Neural crest cell (in vitro differentiated cells): ENCODE data around the gene CYP26B1. TPM values are rescaled to one million over a fixed set of nuclear protein-coding genes. Genes with fewer than 3 reads are reported as not detected.

ENCODE experiments used
- DNase-seq: peaks from one replicate; pipeline ENCODE4 v3.0.0; 2021; ENCODE audit warnings: low read depth, mixed read lengths, low spot score
- H3K27ac Mint-ChIP-seq: one replicate; pipeline ENCODE4 v1.8.0; 2021; ENCODE audit warnings: mild to moderate bottlenecking, mixed read lengths; ENCODE audit not compliant: unreplicated experiment
- H3K27me3 Mint-ChIP-seq: 2 replicates; pipeline ENCODE4 v1.8.0; 2021; ENCODE audit warnings: low read depth, mild to moderate bottlenecking, mixed read lengths
- H3K36me3 Mint-ChIP-seq: 2 replicates; pipeline ENCODE4 v1.8.0; 2021; ENCODE audit warnings: low read depth, mild to moderate bottlenecking, mixed read lengths
- H3K4me1 Mint-ChIP-seq: 2 replicates; pipeline ENCODE4 v1.8.0; 2021; ENCODE audit warnings: mixed read lengths
- H3K4me3 Mint-ChIP-seq: one replicate; pipeline ENCODE4 v1.8.0; 2021; ENCODE audit warnings: mild to moderate bottlenecking, mixed read lengths
- H3K9me3 Mint-ChIP-seq: 2 replicates; pipeline ENCODE4 v1.8.0; 2021; ENCODE audit warnings: mixed read lengths
- total RNA-seq: library from RNA; stranded (reverse); gene quantifications from 2 replicates; pipeline ENCODE4 v1.2.1, GENCODE V29; 2021
- TF ChIP-seq, protein P1 (sequence below): fragments of 200-600 bp; sonication (generic); conservative IDR thresholded peaks from 2 replicates; pipeline ENCODE4 v1.5.0; 2021; ENCODE audit warnings: antibody characterized with exemption, mild to moderate bottlenecking

CYP26B1 gene
- total RNA-seq, 1 donor from 2014 or later: 16.4 TPM

DNA sequence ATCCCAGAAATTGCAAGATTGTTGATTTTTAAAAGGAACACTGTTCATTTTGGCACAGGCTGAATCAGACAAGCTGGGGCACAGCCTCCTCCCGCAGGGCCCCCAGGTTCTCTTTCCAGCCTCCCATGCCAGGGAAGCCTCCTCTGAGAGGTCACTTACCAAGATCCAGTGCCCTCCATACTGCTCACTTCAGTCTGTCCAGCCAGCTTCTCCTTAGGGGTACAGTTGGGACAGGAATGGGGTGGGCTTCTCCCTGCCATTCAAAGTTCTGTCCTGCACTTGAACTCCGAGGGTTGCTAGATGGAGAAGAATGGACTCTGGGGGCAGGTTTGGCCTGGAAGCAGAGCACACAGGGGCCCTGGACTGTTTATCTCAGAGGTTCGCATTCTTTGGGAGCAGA lies 7.5 kb upstream of the CYP26B1 start:
- no peaks in the 10 kb centered on the region for H3K36me3 Mint-ChIP-seq
- H3K4me1 Mint-ChIP-seq: peaks cover 32% of the 10 kb centered on the region
- peaks cover 71% of the 10 kb centered on the region for H3K27me3 Mint-ChIP-seq
- TF ChIP-seq, protein P1, sequence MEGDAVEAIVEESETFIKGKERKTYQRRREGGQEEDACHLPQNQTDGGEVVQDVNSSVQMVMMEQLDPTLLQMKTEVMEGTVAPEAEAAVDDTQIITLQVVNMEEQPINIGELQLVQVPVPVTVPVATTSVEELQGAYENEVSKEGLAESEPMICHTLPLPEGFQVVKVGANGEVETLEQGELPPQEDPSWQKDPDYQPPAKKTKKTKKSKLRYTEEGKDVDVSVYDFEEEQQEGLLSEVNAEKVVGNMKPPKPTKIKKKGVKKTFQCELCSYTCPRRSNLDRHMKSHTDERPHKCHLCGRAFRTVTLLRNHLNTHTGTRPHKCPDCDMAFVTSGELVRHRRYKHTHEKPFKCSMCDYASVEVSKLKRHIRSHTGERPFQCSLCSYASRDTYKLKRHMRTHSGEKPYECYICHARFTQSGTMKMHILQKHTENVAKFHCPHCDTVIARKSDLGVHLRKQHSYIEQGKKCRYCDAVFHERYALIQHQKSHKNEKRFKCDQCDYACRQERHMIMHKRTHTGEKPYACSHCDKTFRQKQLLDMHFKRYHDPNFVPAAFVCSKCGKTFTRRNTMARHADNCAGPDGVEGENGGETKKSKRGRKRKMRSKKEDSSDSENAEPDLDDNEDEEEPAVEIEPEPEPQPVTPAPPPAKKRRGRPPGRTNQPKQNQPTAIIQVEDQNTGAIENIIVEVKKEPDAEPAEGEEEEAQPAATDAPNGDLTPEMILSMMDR: no peak
- no peak for DNase-seq
- no peaks in the 10 kb centered on the region for H3K9me3 Mint-ChIP-seq
- no peak overlapping the region for H3K4me3 Mint-ChIP-seq
- H3K27ac Mint-ChIP-seq: peak overlapping the region; percentile 50

DNA sequence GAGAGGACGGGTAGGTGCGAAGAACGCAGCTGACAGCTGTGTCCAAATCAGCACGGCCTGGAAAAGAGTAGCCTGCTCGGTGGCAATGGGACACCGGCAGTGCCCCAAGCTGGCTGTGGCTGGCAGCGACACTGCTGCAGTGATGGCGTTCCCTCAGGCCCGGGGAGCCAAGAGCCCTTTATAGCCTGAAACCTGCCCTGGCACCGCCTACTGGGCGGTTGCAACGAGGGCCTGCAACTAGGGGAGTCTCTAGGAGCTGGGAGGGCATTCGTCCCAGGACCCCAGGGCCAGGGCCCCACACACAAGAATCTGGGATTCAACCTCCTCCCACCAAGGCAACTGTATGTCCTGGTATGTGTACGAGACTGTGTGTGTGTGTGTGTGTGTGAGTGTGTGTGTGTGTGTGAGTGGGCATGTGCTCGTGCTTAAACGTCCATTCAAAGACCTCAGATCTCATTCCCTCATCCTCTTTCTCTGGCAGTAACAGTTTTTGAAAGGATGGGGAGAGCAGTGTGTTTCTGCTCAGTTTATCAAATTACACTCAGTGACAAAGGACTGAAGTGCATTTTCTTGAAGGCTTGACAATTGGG lies 6.8 kb upstream of the CYP26B1 start:
- Mint-ChIP-seq H3K9me3 (no peaks in the 10 kb centered on the region), H3K4me1 (peaks cover 38% of the 10 kb centered on the region), H3K4me3 (peak overlapping the region; percentile 27), H3K27me3 (peaks cover 74% of the 10 kb centered on the region), H3K27ac (no peak overlapping the region), H3K36me3 (no peaks in the 10 kb centered on the region)
- TF ChIP-seq, protein P1: no peak
- DNase-seq: no peak

DNA sequence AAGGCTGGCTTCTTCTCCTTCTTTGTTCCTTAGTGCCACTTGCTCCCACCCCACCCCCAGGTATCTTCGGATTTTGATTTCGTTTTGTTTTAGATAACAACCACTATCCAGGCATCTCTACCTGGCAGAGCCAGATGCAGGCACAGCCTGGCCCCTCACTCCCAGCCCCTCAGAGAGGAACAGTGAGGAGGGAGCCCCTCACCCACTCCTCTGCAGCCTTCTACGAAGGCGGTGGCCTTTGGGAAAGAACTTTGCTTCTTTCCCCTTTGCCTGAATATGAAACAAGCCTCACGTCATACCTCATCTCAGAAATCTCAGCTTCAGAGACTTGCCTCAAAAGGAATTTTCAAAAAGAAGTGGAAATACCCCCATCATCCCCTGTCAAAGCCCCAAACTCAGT lies 6.3 kb upstream of the CYP26B1 start:
- no peak for DNase-seq
- H3K4me3 Mint-ChIP-seq: peak overlapping the region; percentile 27
- peaks cover 44% of the 10 kb centered on the region for H3K4me1 Mint-ChIP-seq
- H3K27me3 Mint-ChIP-seq: peaks cover 80% of the 10 kb centered on the region
- TF ChIP-seq, protein P1: no peak
- H3K36me3 Mint-ChIP-seq: no peaks in the 10 kb centered on the region
- no peaks in the 10 kb centered on the region for H3K9me3 Mint-ChIP-seq
- H3K27ac Mint-ChIP-seq: peak overlapping the region; percentile 8

DNA sequence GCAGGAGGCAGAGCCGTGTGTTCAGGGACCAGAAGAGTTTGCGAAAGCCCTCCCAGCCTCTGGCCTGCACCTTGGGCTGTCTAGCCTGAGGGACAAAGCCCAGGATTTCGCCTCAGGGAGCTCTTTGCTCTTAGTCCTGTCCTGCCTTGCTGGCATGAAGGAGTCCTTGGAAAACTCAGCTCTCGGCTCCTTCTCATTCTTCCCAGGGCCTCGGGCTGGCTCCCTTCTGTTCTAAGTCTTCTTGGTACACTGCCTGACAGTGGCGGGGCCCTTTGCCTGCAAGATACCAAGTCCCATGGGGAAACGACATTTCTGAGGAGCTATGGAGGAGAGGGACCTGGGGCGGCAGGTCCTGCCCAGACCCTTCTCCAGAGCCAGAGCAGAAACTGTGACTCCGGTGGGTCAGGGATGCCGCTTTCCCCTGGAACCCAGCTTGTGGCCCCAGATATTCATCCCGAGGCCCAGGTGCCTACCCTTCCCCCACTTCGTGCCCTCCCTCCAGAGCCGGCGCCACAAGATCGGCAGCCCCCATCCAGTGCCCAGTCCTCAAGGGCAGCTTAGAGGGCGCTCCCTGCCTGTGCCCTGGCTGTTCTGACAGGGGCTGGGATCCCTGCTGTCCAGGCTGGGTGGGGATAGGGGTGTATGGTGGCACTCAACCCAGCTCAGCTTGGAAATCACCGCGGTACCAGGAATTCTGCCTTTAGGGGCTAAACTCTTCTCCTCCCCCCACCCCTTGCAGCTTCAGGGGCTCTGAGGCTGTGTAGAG lies 5.5 kb upstream of the CYP26B1 start:
- no peaks in the 10 kb centered on the region for H3K9me3 Mint-ChIP-seq
- no peaks in the 10 kb centered on the region for H3K36me3 Mint-ChIP-seq
- peak overlapping the region; percentile 72 for H3K27ac Mint-ChIP-seq
- TF ChIP-seq, protein P1: no peak
- no peak for DNase-seq
- peaks cover 48% of the 10 kb centered on the region for H3K4me1 Mint-ChIP-seq
- H3K27me3 Mint-ChIP-seq: peaks cover 84% of the 10 kb centered on the region
- peak overlapping the region; percentile 75 for H3K4me3 Mint-ChIP-seq

DNA sequence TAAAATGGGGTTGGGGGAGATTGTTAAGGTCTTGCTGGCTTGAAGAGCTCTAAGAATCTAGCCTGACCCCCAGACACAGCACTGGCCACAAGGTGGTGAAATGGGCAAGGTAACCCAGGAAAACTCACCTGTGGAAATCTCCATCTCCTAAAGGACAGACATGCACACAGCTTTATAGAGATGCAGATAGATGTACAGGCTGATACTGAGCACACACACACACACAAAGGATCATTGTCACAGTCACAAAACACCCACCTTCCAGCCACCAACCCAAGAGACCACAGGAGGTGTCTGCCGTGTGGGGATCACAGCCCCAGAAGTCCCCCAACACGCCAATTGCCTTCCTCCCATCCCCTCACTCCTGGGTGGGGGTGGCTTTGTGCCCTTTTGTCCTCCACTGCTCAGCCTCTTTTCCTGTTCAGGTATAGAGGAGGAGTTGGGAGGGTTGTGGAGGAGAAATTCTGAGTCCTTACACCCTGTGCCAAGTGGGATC lies 3.2 kb upstream of the CYP26B1 start:
- peaks cover 60% of the 10 kb centered on the region for H3K4me1 Mint-ChIP-seq
- no peaks in the 10 kb centered on the region for H3K9me3 Mint-ChIP-seq
- H3K36me3 Mint-ChIP-seq: no peaks in the 10 kb centered on the region
- H3K27me3 Mint-ChIP-seq: peaks cover 90% of the 10 kb centered on the region
- DNase-seq: no peak
- no peak overlapping the region for H3K27ac Mint-ChIP-seq
- TF ChIP-seq, protein P1: no peak
- peak overlapping the region; percentile 0 for H3K4me3 Mint-ChIP-seq
